ENCODE measurements around the gene OLFML3.
"Not testable (repeated sequence)": the region's sequence is repeated elsewhere in the genome, so short reads cannot be mapped to it uniquely, and the experiment has no call there.

OLFML3 gene

DNA sequence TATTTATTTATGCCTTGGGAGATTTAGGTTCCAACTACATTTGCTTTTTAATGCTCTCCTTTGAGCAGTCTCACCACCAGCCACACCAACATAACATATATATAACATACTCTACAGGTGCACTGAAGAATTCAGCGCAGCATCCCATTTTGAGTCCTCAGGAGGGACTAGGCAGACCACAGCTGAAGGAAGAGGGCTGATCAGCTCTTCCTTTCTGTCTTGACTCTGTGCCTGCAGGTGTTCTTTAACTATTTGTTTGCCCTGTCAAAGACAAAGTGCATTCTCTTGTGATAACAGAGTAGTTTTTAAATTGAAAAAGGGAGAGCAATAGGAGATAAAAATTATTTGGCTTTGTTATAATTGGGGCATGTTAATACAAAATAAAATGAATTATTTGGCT, 33.2 kb upstream of the OLFML3 start:
- no peaks in the 10 kb centered on the region for H3K9me2 ChIP-seq (replicated peaks; ENCODE audit: low read depth, low read length)
- peaks cover 81% of the 10 kb centered on the region for H4K20me1 ChIP-seq (ENCODE audit: insufficient read depth, low read length, poor library complexity, severe bottlenecking)
- H3K9ac ChIP-seq (ENCODE audit: low read depth, low read length, poor library complexity, severe bottlenecking), result peak overlapping the region; percentile 11
- no peaks in the 10 kb centered on the region for H3K27me3 ChIP-seq (ENCODE audit: insufficient read depth, low read length, poor library complexity, severe bottlenecking)
- no peak overlapping the region for H2AFZ ChIP-seq (ENCODE audit: low read length)
- TF ChIP-seq CTCF (conservative IDR thresholded peaks at IDR 0.05; ENCODE audit: low read length), result no peak
- no peak for TF ChIP-seq EZH2phosphoT487 (IDR thresholded peaks at IDR 0.05; ENCODE audit: borderline replicate concordance)
- peaks cover 47% of the 10 kb centered on the region for H3K36me3 ChIP-seq (ENCODE audit: insufficient read depth, low read length)
- 0 out of 2 replicates have a peak, but pooled peaks cover 4% of the 10 kb centered on the region for H3K9me3 ChIP-seq (ENCODE audit: insufficient read depth, low read depth, low read length)
- peaks cover 7% of the 10 kb centered on the region; the same call in 1 of the 2 replicates for H3F3A ChIP-seq (ENCODE audit: low read depth)
- H3K4me3 ChIP-seq (ENCODE audit: low read length, poor library complexity, severe bottlenecking), result no peak overlapping the region
- peaks cover 31% of the 10 kb centered on the region for H3K4me1 ChIP-seq (ENCODE audit: insufficient read depth, low read length, poor library complexity, severe bottlenecking)
- H3K79me2 ChIP-seq (ENCODE audit: insufficient read depth, low read length), result peaks cover 95% of the 10 kb centered on the region
- H3K4me2 ChIP-seq (ENCODE audit: low read depth, low read length, poor library complexity, severe bottlenecking), result peak overlapping the region; percentile 67

GRCh38 chr1:113946678-113947387, 32.4 kb upstream of the OLFML3 start:
- Histone ChIP-seq H2AFZ (ENCODE audit: low read length) (no peak overlapping the region), H3K79me2 (ENCODE audit: insufficient read depth, low read length) (peaks cover 98% of the 10 kb centered on the region)

DNA sequence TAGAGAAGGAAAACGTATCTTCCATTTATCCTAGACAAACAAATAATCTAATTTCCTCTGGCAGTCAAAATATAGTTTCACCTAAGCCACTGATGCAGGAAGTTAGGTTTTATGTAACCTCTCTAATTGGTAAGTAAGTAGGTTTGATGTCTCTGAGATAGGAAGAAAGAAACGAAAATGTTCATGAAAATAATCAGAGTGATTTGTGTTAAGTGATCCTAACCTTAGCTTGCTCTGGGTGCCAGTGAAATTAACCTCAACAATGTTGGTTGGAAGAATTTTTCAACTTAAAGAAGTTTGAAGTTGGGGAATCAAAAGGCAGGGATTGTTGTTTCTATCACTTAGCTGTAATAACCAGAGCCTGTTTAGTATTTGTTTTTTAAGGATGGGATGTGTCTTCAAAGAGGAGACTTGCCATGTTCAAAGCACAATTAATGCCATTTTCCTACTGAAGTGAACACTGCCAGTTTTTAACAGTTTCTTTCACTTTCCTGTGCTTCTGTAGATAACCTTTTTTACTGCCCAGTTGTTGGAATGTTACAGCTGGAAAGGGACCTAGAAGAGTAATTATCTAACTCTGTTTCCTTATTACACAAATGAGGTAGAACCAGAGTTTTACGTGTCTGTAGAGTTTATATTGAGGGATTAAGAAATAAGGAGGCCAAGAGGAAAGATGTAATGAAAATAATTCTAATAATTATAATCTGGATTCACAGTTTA, 31.7 kb upstream of the OLFML3 start:
- peaks cover 30% of the 10 kb centered on the region for H3K4me1 ChIP-seq (ENCODE audit: insufficient read depth, low read length, poor library complexity, severe bottlenecking)
- H3K9ac ChIP-seq (ENCODE audit: low read depth, low read length, poor library complexity, severe bottlenecking), result peak overlapping the region; percentile 28
- H3F3A ChIP-seq (ENCODE audit: low read depth), result peaks cover 4% of the 10 kb centered on the region; the same call in 1 of the 2 replicates
- H3K27me3 ChIP-seq (ENCODE audit: insufficient read depth, low read length, poor library complexity, severe bottlenecking), result no peaks in the 10 kb centered on the region
- TF ChIP-seq EZH2phosphoT487 (IDR thresholded peaks at IDR 0.05; ENCODE audit: borderline replicate concordance) (no peak), CTCF (conservative IDR thresholded peaks at IDR 0.05; ENCODE audit: low read length) (no peak)
- H3K4me3 ChIP-seq (ENCODE audit: low read length, poor library complexity, severe bottlenecking), result peak overlapping the region; percentile 43
- H3K4me2 ChIP-seq (ENCODE audit: low read depth, low read length, poor library complexity, severe bottlenecking), result peak overlapping the region; percentile 67
- peaks cover 44% of the 10 kb centered on the region for H3K36me3 ChIP-seq (ENCODE audit: insufficient read depth, low read length)
- no peaks in the 10 kb centered on the region for H3K9me2 ChIP-seq (replicated peaks; ENCODE audit: low read depth, low read length)
- no peak overlapping the region for H2AFZ ChIP-seq (ENCODE audit: low read length)
- H4K20me1 ChIP-seq (ENCODE audit: insufficient read depth, low read length, poor library complexity, severe bottlenecking), result peaks cover 82% of the 10 kb centered on the region
- peaks cover 98% of the 10 kb centered on the region for H3K79me2 ChIP-seq (ENCODE audit: insufficient read depth, low read length)
- H3K9me3 ChIP-seq (ENCODE audit: insufficient read depth, low read depth, low read length), result 0 out of 2 replicates have a peak, but pooled peaks cover 4% of the 10 kb centered on the region

More at GRCh38 chr1:113946678-113947387, 32.4 kb upstream of the OLFML3 start:
- Histone ChIP-seq H3K27me3 (ENCODE audit: insufficient read depth, low read length, poor library complexity, severe bottlenecking) (no peaks in the 10 kb centered on the region), H3K4me1 (ENCODE audit: insufficient read depth, low read length, poor library complexity, severe bottlenecking) (peaks cover 30% of the 10 kb centered on the region), H3K4me3 (ENCODE audit: low read length, poor library complexity, severe bottlenecking) (peak overlapping the region; percentile 43), H3K36me3 (ENCODE audit: insufficient read depth, low read length) (peaks cover 48% of the 10 kb centered on the region), H3K9me2 (replicated peaks; ENCODE audit: low read depth, low read length) (no peaks in the 10 kb centered on the region), H4K20me1 (ENCODE audit: insufficient read depth, low read length, poor library complexity, severe bottlenecking) (peaks cover 82% of the 10 kb centered on the region), H3K9ac (ENCODE audit: low read depth, low read length, poor library complexity, severe bottlenecking) (peak overlapping the region; percentile 11), H3K4me2 (ENCODE audit: low read depth, low read length, poor library complexity, severe bottlenecking) (peak overlapping the region; percentile 67), H3F3A (ENCODE audit: low read depth) (peaks cover 4% of the 10 kb centered on the region; the same call in 1 of the 2 replicates), H3K9me3 (ENCODE audit: insufficient read depth, low read depth, low read length) (0 out of 2 replicates have a peak, but pooled peaks cover 4% of the 10 kb centered on the region)
- TF ChIP-seq EZH2phosphoT487 (IDR thresholded peaks at IDR 0.05; ENCODE audit: borderline replicate concordance), result no peak
- no peak for TF ChIP-seq CTCF (conservative IDR thresholded peaks at IDR 0.05; ENCODE audit: low read length)

- Histone ChIP-seq H3K4me2 (ENCODE audit: low read depth, low read length, poor library complexity, severe bottlenecking) (peak overlapping the region; percentile 67), H3K36me3 (ENCODE audit: insufficient read depth, low read length) (peaks cover 40% of the 10 kb centered on the region; the same call in 1 of the 2 replicates), H3K79me2 (ENCODE audit: insufficient read depth, low read length) (peaks cover 97% of the 10 kb centered on the region)
Observed at GRCh38 chr1:113948151-113948550, 31.1 kb upstream of the OLFML3 start.

More at GRCh38 chr1:113948151-113948550, 31.1 kb upstream of the OLFML3 start:
- peak overlapping the region; percentile 28 for H3K9ac ChIP-seq (ENCODE audit: low read depth, low read length, poor library complexity, severe bottlenecking)
- H3K9me3 ChIP-seq (ENCODE audit: insufficient read depth, low read depth, low read length); H2AFZ ChIP-seq (ENCODE audit: low read length); H3K9me2 ChIP-seq (replicated peaks; ENCODE audit: low read depth, low read length); H3F3A ChIP-seq (ENCODE audit: low read depth); H3K27me3 ChIP-seq (ENCODE audit: insufficient read depth, low read length, poor library complexity, severe bottlenecking): not testable (repeated sequence)
- peaks cover 79% of the 10 kb centered on the region for H4K20me1 ChIP-seq (ENCODE audit: insufficient read depth, low read length, poor library complexity, severe bottlenecking)
- H3K4me1 ChIP-seq (ENCODE audit: insufficient read depth, low read length, poor library complexity, severe bottlenecking), result peaks cover 30% of the 10 kb centered on the region
- peak overlapping the region; percentile 43 for H3K4me3 ChIP-seq (ENCODE audit: low read length, poor library complexity, severe bottlenecking)

Data from Loucy (cell line).